Measurements from ENCODE around the gene SLC22A15.
"Not testable (repeated sequence)": the region's sequence is repeated elsewhere in the genome, so short reads cannot be mapped to it uniquely, and the experiment has no call there.

The SLC22A15 gene

GRCh38 chr1:115976062-115976920 lies at the start of gene SLC22A15:
Gene SLC22A15, plus strand, starts transcription at chr1:115976513. Its CDS starts 115 bp downstream, at chr1:115976628.
- H3K27ac ChIP-seq: peak within 1 kb of the TSS; percentile 99

DNA sequence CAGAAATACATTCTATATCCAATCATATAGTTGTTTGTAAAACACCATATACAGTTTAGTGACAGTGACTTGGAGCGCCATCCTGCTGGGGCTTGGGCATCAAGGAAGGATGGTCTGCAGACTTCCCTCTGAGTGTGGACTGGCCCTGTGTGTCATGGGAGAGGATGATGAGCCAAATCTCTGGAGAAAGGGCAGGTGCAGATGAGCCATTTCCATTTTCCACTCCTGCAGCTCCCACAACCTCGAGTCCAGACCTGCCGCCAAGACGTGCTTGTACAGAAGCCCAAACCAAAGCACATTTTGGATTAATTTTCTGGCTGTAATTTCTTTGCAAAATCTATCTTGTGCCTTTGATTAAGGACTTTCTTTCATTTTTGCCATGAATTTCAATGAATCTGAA lies 48.3 kb upstream of the SLC22A15 start:
- peak; percentile 36 for DNase-seq (ENCODE audit: low read depth, low spot score)
- no peak overlapping the region for H3K27ac ChIP-seq

More at GRCh38 chr1:115976062-115976920, at the start of gene SLC22A15:
- DNase-seq (ENCODE audit: low read depth, low spot score): no peak

DNA sequence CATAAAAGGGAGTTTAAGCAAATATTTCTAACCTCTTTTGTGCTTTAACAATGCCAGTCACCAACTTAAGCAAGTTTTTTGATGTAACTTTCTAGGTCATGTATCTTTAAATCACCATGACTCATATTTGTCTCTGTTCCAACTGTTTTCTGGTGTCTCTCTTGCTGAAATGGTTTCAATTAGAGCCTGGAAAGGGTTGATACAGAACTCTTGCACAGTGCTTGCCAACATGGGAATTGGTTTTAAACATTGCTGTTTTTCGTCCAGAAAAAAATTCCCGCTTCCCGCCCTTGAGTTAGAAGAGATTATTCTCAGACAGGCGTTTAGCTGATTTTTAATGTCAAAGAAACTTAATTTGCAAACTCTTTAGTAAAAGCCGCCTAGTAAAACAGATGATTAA lies 46.4 kb upstream of the SLC22A15 start:
- no peak for DNase-seq (ENCODE audit: low read depth, low spot score)
- no peak overlapping the region for H3K27ac ChIP-seq

DNA sequence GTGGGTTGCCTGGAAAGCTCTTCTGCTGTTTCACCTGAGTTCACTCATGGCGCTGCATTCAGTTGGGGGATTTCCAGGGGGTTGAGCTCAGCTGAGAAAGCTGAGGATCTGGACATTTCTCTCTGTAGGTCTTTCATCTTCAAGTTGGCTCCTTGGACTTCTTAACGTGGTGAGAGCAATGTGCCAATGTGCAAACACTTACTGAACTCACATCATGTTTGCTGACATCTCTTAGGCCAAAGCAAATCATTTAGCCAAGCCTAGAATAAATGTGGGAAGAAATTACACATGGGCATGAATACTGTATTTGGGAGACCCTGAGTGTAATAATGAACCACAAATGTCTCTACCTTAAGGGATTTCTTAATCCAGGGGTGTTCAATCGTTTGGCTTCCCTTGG lies 42.7 kb upstream of the SLC22A15 start:
- DNase-seq (ENCODE audit: low read depth, low spot score): no peak
- H3K27ac ChIP-seq: no peak overlapping the region

- no peak overlapping the region for H3K27ac ChIP-seq
- DNase-seq (ENCODE audit: low read depth, low spot score): no peak
Observed at GRCh38 chr1:115939455-115939854, 36.9 kb upstream of the SLC22A15 start.

GRCh38 chr1:115946116-115946515 lies 30.2 kb upstream of the SLC22A15 start:
- DNase-seq (ENCODE audit: low read depth, low spot score): no peak

GRCh38 chr1:115949156-115949555 lies 27.2 kb upstream of the SLC22A15 start:
- DNase-seq (ENCODE audit: low read depth, low spot score): no peak
- no peak overlapping the region for H3K27ac ChIP-seq

More at GRCh38 chr1:115946116-115946515, 30.2 kb upstream of the SLC22A15 start:
- H3K27ac ChIP-seq: no peak overlapping the region

DNA sequence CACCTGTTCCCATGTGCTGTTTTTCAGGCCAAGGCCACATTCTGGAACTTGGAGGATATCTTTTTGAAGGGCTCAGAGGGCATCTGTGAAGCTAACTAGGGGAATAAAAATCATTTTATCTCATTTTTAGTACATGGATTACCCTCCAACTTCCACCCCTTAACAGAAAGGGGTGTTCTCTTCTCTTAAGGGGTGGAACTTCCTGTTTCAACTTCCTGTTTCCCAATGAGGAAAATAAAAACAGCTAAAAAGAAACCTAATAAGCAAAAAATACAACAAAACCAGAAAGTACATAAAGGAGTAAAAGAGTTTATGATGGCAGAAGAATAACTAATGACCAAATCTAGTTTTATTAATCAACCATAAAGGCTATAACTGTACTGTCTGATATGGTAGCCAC lies 24.8 kb upstream of the SLC22A15 start:
- H3K27ac ChIP-seq: no peak overlapping the region
- DNase-seq (ENCODE audit: low read depth, low spot score): no peak

DNA sequence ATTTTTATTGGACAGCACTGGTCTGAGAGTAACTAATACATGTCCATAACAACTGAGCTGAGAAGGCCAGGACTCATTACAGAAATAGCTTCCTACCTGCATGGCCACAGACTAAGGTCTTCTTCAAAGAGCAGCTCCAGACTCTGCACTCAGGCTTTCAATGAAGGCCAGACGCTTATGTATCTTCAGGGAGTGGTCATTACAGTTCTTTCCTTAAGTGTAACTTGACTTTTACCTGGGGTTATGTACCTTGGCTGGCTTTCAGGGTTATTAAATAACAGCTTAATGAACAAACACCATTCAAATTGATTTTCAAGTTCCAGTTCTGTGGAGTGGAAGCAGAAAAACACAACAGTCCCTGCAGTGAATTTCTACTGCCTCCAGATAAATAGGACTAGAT lies 23.8 kb upstream of the SLC22A15 start:
- no peak overlapping the region for H3K27ac ChIP-seq
- DNase-seq (ENCODE audit: low read depth, low spot score): peak; percentile 22

DNA sequence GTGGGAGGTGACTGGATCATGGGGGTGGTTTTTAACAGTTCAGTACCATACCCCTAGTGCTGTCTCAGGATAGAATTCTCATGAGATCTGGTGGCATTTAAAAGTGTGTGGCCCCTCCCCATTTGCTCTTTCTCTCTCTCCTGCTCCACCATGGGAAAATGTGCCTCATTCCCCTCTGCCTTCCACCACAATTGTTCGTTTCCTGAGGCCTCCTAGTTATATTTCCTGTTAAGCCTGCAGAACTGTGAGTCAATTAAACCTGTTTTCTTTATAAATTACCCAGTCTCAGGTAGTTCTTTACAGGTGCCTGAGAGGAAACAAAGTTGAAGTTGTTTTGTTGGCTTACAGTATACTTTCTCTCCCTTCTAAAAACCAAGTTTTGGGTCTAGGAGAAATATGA lies 23.1 kb upstream of the SLC22A15 start:
- H3K27ac ChIP-seq: no peak overlapping the region
- DNase-seq (ENCODE audit: low read depth, low spot score): no peak

DNA sequence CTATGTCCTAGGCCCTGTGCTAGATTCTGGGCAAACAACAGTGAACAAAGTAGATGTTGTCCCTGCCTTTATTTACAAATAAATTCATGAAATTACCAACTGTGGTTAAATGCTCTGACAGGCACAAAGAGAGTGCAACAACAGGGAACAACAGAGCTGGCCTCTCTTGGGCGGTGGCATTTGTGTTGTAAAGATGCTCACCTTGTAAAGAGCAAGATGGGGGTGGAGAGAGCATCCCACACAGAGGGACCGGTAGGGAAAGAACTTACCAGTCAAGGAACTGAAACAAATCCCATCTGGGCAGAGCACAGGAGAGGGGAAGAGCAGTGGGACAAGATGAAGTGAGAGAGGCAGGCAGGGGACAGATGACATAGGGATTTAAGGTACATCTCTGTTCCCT lies 21.6 kb upstream of the SLC22A15 start:
- DNase-seq (ENCODE audit: low read depth, low spot score): no peak
- no peak overlapping the region for H3K27ac ChIP-seq

- DNase-seq (ENCODE audit: low read depth, low spot score): no peak
- H3K27ac ChIP-seq: no peak overlapping the region
Observed at GRCh38 chr1:115955228-115955627, 21.1 kb upstream of the SLC22A15 start.

GRCh38 chr1:115958866-115959265 lies 17.4 kb upstream of the SLC22A15 start:
- no peak for DNase-seq (ENCODE audit: low read depth, low spot score)

DNA sequence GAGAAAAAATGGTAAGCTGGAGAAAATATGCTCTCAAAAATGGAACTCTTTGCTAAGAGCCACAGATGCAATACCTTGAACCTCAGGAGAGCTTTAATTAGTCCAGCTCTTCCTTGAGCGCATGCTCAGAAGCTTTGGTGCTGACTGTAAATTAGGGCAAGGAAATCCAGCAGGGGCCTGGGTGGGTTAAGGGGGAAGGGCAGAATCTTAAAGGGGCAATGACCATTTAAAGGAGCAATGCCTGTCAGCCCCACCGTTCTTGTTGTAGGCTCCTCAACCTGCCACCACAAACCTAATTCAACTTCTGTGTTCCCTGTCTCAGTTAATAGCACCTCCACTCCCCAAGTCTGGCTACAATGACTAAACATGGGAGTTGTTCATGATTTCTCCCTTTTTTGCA lies 6.8 kb upstream of the SLC22A15 start:
- DNase-seq (ENCODE audit: low read depth, low spot score): no peak
- no peak overlapping the region for H3K27ac ChIP-seq

More at GRCh38 chr1:115958866-115959265, 17.4 kb upstream of the SLC22A15 start:
- H3K27ac ChIP-seq: no peak overlapping the region

DNA sequence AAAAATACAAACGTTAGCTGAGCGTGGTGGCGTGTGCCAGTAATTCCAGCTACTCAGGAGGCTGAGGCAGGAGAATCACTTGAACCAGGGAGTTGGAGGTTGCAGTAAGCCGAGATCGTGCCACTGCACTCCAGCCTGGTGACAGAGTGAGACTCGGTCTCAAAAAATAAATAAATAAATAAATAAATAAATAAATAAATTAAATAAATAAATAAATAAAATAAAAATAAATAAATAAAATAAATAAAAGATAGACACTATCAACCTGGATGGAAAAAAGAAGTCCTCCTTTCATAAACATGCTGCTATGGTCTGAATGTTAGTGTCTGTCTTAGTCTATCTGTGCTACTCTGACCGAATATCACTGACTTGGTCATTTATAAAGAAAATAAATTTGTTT lies 4.5 kb upstream of the SLC22A15 start:
- DNase-seq (ENCODE audit: low read depth, low spot score); H3K27ac ChIP-seq: not testable (repeated sequence)

- no peak overlapping the region for H3K27ac ChIP-seq
- DNase-seq (ENCODE audit: low read depth, low spot score): no peak
Observed at GRCh38 chr1:115973154-115973553, 3.2 kb upstream of the SLC22A15 start.

DNA sequence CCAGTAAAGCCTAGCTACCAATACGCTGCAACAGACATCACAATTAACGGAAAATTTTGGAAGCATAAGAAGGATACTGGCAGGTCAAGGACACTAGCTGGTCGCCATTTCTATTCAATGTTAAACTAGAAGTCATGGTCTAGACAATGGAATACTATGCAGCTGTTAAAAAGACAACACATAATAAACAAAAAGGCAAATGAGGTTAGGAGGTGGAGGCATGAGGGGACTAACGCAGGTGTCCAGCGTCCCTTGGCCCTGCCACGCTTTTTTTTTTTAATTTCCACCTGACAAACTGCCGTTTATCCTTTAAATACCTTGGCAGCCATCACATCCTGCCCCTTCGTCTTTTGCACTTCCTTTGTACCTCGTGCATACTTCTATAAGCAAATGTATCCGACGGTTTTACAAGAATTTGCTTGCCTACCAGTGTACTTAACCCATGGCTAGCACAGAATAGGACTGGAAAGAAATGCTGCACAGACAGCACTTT lies 698 bp upstream of the SLC22A15 start:
- peak overlapping the region; percentile 99 for H3K27ac ChIP-seq

DNA sequence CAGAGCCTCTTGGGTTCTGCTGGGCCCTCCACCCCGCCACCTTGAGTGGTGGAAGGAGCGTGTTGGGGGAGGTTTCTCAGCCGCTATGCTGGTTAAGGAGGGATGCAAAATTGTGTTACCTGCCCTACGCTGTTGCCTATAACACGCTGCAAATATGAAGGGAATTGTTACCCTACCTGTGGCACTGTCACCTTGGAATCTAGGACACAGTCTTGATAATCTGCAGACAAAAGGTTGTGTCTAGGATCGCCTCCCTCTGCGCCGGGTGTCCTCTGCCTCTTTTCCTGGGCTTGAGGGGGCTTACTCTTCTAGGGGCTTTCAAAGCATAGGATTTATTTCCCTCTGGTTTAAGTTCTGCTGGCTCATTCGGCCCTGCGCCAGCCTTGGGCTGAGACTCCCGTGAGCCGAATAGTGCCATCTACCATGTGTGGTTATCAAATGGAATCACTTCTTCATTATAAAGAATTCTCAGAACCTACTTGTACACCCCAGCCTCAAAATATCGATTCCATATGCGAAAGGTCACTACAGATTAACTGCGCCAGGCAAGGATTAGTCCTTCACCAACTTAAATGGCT lies 697 bp downstream of the SLC22A15 start:
- peak overlapping the region; percentile 99 for H3K27ac ChIP-seq

More for the DNA sequence above, 698 bp upstream of the SLC22A15 start:
- no peak for DNase-seq (ENCODE audit: low read depth, low spot score)

GRCh38 chr1:115977499-115978258 lies 1.4 kb downstream of the SLC22A15 start:
- peak; percentile 84 for DNase-seq (ENCODE audit: low read depth, low spot score)
- peak overlapping the region; percentile 99 for H3K27ac ChIP-seq

More for the DNA sequence above, 697 bp downstream of the SLC22A15 start:
- no peak for DNase-seq (ENCODE audit: low read depth, low spot score)

DNA sequence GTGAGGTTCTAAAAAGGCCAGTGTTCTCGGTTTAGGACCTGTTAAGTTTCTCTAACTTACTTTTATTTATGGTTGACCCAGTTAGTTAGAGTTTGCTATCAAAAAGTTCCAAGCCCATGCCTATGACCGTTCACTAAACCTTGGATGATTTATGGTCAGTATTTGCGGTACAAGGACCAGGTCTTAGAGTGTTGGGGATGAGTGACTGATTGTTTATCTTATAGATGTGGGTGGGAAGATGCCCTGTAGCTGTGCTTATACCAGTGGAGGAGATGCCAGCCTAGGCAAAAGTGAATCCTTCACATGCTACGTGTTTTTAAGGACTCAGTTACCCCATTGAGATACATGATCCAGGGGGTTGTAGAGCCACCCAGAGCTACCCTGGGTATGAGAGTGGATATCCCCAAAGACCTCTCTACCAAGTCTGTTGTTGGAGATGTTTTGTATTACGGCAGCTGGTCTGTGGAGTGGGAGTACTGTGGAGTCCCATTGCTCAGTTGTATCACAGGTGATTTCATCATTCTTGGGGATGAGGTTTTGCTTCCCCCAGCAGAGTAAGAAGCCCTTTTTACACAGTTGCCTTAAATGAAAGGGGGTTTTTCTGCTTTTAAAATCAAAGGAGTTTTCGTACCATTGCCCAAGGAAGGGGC lies 2.1 kb downstream of the SLC22A15 start:
- H3K27ac ChIP-seq: peak overlapping the region; percentile 99

More for the DNA sequence above, 2.1 kb downstream of the SLC22A15 start:
- no peak for DNase-seq (ENCODE audit: low read depth, low spot score)

All from epithelial cell of prostate (primary cell).